ENCODE measurements around the gene HOXC10. TPM values are rescaled to one million over a fixed set of nuclear protein-coding genes. Genes with fewer than 3 reads are reported as not detected.

The HOXC10 gene
- total RNA-seq, 1 donor, result 0.43 TPM

DNA sequence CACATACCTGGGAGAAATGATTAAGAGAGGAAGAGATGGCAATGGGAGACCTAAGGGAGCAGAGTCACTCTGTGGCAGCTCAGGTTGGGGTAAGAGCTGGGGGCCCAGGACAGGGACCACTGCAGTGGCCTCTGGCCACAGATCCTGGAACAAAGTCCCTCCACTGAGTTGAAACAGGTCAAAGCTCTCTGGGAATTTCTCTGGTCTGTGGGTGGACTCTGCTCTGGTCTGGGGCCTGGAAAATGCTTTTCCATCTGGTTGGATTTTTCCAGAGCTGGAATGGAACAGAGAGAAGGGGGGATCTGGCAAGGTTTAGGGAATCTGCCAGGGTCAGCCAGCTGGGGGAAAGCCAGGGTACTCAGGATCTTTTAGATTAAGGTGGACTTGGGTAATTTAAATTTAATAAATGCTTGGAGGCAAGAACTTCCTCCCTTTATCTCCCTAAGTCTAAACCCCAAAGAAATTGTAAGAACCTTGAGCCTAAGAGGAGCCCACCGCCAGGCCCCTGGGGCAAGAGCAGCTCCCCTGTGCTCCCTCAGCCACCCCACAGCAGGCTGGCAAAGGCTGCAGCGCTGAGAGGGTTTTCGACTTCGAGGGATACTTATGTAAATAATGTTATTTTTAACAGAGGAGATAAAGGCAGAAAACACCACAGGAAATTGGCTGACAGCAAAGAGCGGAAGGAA is 3.7 kb downstream of the HOXC10 start:
- H3K4me3 ChIP-seq (ENCODE audit: low read depth, low read length), result peak overlapping the region; percentile 46
- TF ChIP-seq, protein P1, sequence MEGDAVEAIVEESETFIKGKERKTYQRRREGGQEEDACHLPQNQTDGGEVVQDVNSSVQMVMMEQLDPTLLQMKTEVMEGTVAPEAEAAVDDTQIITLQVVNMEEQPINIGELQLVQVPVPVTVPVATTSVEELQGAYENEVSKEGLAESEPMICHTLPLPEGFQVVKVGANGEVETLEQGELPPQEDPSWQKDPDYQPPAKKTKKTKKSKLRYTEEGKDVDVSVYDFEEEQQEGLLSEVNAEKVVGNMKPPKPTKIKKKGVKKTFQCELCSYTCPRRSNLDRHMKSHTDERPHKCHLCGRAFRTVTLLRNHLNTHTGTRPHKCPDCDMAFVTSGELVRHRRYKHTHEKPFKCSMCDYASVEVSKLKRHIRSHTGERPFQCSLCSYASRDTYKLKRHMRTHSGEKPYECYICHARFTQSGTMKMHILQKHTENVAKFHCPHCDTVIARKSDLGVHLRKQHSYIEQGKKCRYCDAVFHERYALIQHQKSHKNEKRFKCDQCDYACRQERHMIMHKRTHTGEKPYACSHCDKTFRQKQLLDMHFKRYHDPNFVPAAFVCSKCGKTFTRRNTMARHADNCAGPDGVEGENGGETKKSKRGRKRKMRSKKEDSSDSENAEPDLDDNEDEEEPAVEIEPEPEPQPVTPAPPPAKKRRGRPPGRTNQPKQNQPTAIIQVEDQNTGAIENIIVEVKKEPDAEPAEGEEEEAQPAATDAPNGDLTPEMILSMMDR (IDR thresholded peaks at IDR 0.05; ENCODE audit: insufficient read depth, low read depth, low read length), result no peak
- DNase-seq (ENCODE audit: low read depth), result no peak

DNA sequence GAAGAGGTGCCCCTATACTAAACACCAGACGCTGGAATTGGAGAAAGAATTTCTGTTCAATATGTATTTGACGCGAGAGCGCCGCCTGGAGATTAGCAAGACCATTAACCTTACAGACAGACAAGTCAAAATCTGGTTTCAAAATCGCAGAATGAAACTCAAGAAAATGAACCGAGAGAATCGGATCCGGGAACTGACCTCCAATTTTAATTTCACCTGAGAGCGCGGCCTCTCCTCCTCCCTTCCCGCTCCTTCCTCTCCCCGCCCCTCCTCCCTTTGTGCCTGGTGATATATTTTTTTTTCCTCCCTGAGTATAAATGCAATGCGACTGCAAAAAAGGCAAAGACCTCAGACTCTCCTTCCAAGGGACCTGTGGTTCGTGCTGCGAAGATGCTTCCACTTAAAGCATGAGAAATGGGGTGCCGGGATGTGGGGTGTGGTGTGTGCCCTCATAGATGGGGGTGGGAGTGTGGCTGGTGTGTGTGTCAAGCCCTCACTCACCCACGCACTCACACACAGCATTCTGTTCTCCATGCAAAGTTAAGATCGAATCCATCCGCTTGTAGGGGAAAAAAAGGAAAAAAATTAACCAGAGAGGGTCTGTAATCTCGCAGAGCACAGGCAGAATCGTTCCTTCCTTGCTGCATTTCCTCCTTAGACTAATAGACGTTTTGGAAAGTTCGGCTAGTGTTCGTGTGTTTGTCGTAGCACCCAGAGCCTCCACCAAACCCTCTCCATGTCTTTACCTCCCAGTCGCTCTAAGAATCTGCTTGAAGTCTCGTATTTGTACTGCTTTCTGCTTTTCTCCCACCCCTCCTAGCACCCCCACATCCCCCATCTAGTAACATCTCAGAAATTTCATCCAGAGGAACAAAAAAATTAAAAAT is 4.5 kb downstream of the HOXC10 start:
- DNase-seq (ENCODE audit: low read depth), result peak; percentile 82
- peak overlapping the region; percentile 46 for H3K4me3 ChIP-seq (ENCODE audit: low read depth, low read length)
- TF ChIP-seq, protein P1 (IDR thresholded peaks at IDR 0.05; ENCODE audit: insufficient read depth, low read depth, low read length), result peak; percentile 63

DNA sequence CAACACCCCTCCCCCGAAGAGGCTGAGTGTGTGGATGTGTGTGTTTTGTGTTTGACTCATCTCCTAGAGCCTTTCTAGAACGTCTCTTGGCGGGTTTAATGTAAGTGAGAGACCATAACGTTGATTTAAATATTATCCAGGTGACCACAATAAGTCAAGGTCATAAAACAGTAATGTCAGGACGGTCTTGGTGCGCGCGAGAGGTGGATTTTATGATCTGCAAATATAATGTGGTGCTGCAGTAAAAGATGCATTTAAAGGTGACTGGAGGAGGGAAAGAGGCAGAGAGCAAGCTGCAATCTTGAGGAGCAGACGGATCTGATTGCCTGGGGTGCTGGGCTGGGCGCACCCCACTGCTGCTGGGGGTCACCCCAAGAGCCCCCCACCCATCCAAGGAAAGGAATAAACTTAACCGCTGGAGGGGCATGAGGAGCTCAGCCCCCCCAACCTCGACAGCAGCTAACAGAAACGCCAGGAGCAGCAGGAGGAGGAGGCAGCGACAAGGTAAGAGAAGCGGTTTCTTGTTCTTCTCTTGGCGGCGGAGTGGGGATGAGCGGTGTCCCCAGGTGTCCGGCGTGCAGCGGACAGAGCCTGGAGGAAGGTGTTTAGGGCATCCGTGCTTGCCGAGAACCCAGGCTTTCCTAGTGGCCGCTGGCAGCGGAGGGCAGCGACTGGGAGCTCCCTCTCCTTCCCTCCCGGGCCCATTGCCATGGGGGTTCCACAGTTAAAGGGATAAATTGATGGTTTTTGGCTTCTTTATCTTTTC is 5.5 kb downstream of the HOXC10 start:
- TF ChIP-seq, protein P1 (IDR thresholded peaks at IDR 0.05; ENCODE audit: insufficient read depth, low read depth, low read length), result no peak
- DNase-seq (ENCODE audit: low read depth), result no peak

DNA sequence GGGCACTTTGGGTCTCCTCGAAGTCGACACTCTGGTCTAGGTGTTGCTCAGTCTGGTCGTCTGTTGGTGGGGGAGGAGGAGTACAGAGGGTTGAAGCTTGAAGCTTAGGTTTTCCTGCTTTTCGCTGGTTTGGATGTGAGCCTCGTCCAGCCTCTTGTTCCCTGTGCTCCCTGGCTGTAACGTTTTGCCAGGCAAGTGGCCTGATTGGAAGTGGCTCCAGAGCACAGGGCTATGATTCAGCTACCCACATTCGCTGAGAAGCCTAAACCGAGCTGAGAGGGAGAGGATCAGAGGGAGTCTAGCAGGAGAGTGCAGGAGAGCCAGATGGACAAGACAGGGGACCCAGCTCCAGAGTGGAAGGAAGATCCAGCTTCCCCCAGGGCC is 6.1 kb downstream of the HOXC10 start:
- DNase-seq (ENCODE audit: low read depth), result no peak
- TF ChIP-seq, protein P1 (IDR thresholded peaks at IDR 0.05; ENCODE audit: insufficient read depth, low read depth, low read length), result no peak
- H3K4me3 ChIP-seq (ENCODE audit: low read depth, low read length), result no peak overlapping the region

More for the DNA sequence above, 5.5 kb downstream of the HOXC10 start:
- no peak overlapping the region for H3K4me3 ChIP-seq (ENCODE audit: low read depth, low read length)

DNA sequence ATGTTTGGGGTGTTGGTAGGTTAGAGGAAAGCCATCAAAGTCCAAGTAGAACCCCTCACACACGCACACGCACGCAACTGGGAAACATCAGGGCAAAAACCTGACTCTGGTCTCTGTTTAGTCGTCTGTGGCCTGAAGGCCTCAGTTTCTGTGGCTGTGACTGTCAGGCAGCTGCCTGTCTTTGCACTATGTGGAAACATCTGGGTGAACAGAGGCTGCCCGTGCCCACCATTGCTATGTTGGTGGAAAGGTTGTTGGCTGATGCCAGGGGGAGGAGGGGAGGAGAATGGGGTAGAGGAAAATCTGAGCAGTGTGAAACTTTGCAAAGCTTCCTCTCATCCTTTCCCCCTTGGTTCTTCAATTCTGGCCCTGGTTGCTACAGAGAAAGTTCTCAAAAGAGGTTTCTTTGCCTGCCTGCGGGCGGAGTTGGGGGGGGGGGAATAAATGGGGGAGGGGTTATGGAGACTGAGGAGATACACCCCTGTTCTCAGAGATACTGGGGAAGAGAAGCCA is 7.5 kb downstream of the HOXC10 start:
- no peak overlapping the region for H3K4me3 ChIP-seq (ENCODE audit: low read depth, low read length)
- TF ChIP-seq, protein P1 (IDR thresholded peaks at IDR 0.05; ENCODE audit: insufficient read depth, low read depth, low read length), result no peak
- DNase-seq (ENCODE audit: low read depth), result no peak

DNA sequence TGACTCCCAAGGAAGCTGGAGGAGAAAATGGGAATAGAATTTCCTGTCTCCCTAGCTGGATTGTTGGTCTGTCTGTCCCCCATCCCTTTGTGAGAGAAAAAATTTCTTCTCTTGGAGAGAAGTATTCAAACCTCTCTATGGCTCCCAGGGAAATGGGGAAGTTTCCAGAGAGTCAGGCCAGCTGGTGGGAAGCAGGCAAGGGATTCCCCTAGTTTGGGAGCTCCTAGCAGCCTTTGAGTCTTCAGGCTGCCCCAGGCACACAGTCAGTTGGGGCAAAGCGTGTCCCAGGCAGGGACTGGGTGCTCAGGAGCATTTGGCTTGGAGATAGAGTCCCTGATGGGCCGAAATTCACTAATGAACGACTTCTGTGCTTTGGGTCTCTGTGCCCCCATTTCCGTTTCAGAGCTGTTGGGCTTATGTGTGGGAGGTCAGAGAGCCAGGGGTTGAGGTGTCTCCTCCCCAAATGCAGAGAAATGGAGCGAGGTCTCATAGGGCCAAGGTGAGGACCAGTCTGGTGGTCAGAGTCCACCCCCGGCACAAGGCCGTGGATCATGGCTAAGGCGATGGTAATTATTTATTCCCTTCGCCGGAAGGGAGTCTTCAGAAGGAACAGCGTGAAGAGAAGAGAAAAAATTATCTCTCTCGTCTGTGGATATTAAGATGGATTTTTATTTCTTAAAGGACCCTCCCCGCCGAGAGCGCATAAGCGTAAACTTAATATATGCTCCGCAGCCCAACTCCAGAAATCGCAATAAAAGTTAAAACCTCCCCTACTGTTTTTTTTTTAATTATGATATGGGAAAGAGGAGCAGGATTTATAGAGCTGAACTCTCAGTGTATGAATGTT is 8.4 kb downstream of the HOXC10 start:
- DNase-seq (ENCODE audit: low read depth), result no peak
- TF ChIP-seq, protein P1 (IDR thresholded peaks at IDR 0.05; ENCODE audit: insufficient read depth, low read depth, low read length), result no peak
- H3K4me3 ChIP-seq (ENCODE audit: low read depth, low read length), result no peak overlapping the region

All from fibroblast of villous mesenchyme (primary cell).